Activated CD8-positive, alpha-beta T cell treated with anti-CD3 and anti-CD28 coated beads for 36 hours (primary cell): Measurements from ENCODE around the gene PCSK2. TPM values are rescaled to one million over a fixed set of nuclear protein-coding genes. Genes with fewer than 3 reads are reported as not detected.

Experiments
- ATAC-seq: fragments of 200-7000 bp; cut with Tn5 transposase; one replicate; pipeline ENCODE4 v1.10.0; 2021; ENCODE audit warnings: mild to moderate bottlenecking, moderate library complexity
- CTCF ChIA-PET: fragments of 350-600 bp; sonication (Branson Sonifier 250); formaldehyde crosslinking; loops from one replicate; lab custom pipeline; 2021; ENCODE audit warnings: antibody characterized with exemption; lab: Charles Lee
- POLR2A ChIA-PET: fragments of 350-600 bp; sonication (Branson Sonifier 250); formaldehyde crosslinking; loops from one replicate; lab custom pipeline; 2021; ENCODE audit warnings: antibody characterized with exemption; lab: Charles Lee
- DNase-seq: peaks from one replicate; pipeline ENCODE4 v3.0.0-alpha.2; 2020
- H3K27ac Mint-ChIP-seq: one replicate; pipeline ENCODE4 v1.8.0; 2021; ENCODE audit warnings: mild to moderate bottlenecking, mixed read lengths
- H3K27me3 Mint-ChIP-seq: one replicate; pipeline ENCODE4 v1.8.0; 2021; ENCODE audit warnings: mixed read lengths
- H3K36me3 Mint-ChIP-seq: one replicate; pipeline ENCODE4 v1.8.0; 2021; ENCODE audit warnings: low read depth, mixed read lengths
- H3K4me1 Mint-ChIP-seq: one replicate; pipeline ENCODE4 v1.8.0; 2021; ENCODE audit warnings: low read depth, mixed read lengths
- H3K4me3 Mint-ChIP-seq: one replicate; pipeline ENCODE4 v1.8.0; 2021; ENCODE audit warnings: mild to moderate bottlenecking, moderate library complexity, mixed read lengths
- H3K9me3 Mint-ChIP-seq: one replicate; pipeline ENCODE4 v1.8.0; 2021; ENCODE audit warnings: mixed read lengths
- CTCF ChIP-seq: fragments of 200-600 bp; IDR thresholded peaks from one replicate; pipeline ENCODE4 v1.8.0; 2022; ENCODE audit warnings: antibody characterized with exemption, mild to moderate bottlenecking
- intact Hi-C: fragments of 100-400 bp; cut with micrococcal nuclease; formaldehyde crosslinking; loops from one replicate; pipeline ENCODE4 v1.10.0; 2022
- total RNA-seq, 2 experiments: library from RNA; stranded (reverse); gene quantifications; one replicate each; pipeline ENCODE4 v1.2.3, GENCODE V29; 2021

PCSK2 gene
- total RNA-seq, 2 experiments from 2014 or later = not detected

- Mint-ChIP-seq H3K27ac (no peak overlapping the region), H3K4me3 (no peak overlapping the region), H3K27me3 (no peaks in the 10 kb centered on the region), H3K9me3 (peaks cover 4% of the 10 kb centered on the region), H3K36me3 (no peaks in the 10 kb centered on the region), H3K4me1 (no peaks in the 10 kb centered on the region)
- POLR2A ChIA-PET = no interaction called here
- intact Hi-C loops = no loop called here
- DNase-seq = no peak
- TF ChIP-seq CTCF = no peak
- no peak for ATAC-seq
- CTCF ChIA-PET = interaction anchor here (0.8 to 1.3 kb wide), 2 partner anchors 15 to 480 kb away, joined by 3 to 4 read pairs; no protein-coding TSS in a partner anchor
Observed at GRCh38 chr20:17282501-17282900, 55.7 kb downstream of the PCSK2 start.

GRCh38 chr20:17287503-17287902 is 60.7 kb downstream of the PCSK2 start:
- ATAC-seq (no peak), DNase-seq (peak; percentile 5)
- H3K9me3 Mint-ChIP-seq = no peaks in the 10 kb centered on the region
- no peaks in the 10 kb centered on the region for H3K27me3 Mint-ChIP-seq
- ChIA-PET CTCF (interaction anchor here (1.5 kb wide), 1 partner anchor 10 kb away, joined by 3 read pairs; no protein-coding TSS in a partner anchor), POLR2A (no interaction called here)
- intact Hi-C loops = no loop called here
- no peaks in the 10 kb centered on the region for H3K4me1 Mint-ChIP-seq
- H3K27ac Mint-ChIP-seq = no peak overlapping the region
- TF ChIP-seq CTCF = no peak
- no peaks in the 10 kb centered on the region for H3K36me3 Mint-ChIP-seq
- H3K4me3 Mint-ChIP-seq = no peak overlapping the region

- H3K4me3 Mint-ChIP-seq = no peak overlapping the region
- DNase-seq = no peak
- no peaks in the 10 kb centered on the region for H3K4me1 Mint-ChIP-seq
- no peaks in the 10 kb centered on the region for H3K27me3 Mint-ChIP-seq
- no peak for TF ChIP-seq CTCF
- ChIA-PET CTCF (interaction anchor here (1.5 kb wide), 1 partner anchor 10 kb away, joined by 3 read pairs; no protein-coding TSS in a partner anchor), POLR2A (no interaction called here)
- no peaks in the 10 kb centered on the region for H3K36me3 Mint-ChIP-seq
- intact Hi-C loops = no loop called here
- no peaks in the 10 kb centered on the region for H3K9me3 Mint-ChIP-seq
- no peak for ATAC-seq
- H3K27ac Mint-ChIP-seq = no peak overlapping the region
Observed at GRCh38 chr20:17287998-17288397, 61.2 kb downstream of the PCSK2 start.

- ChIA-PET POLR2A (no interaction called here), CTCF (no interaction called here)
- no peak for ATAC-seq
- H3K36me3 Mint-ChIP-seq = no peaks in the 10 kb centered on the region
- no peak overlapping the region for H3K4me3 Mint-ChIP-seq
- H3K4me1 Mint-ChIP-seq = no peaks in the 10 kb centered on the region
- no peaks in the 10 kb centered on the region for H3K27me3 Mint-ChIP-seq
- intact Hi-C loops = no loop called here
- no peak for DNase-seq
- H3K27ac Mint-ChIP-seq = no peak overlapping the region
- no peak for TF ChIP-seq CTCF
- no peaks in the 10 kb centered on the region for H3K9me3 Mint-ChIP-seq
Observed at GRCh38 chr20:17295151-17295726, 68.4 kb downstream of the PCSK2 start.

- no peak for TF ChIP-seq CTCF
- no peaks in the 10 kb centered on the region for H3K4me1 Mint-ChIP-seq
- POLR2A ChIA-PET = no interaction called here
- no peaks in the 10 kb centered on the region for H3K27me3 Mint-ChIP-seq
- no peaks in the 10 kb centered on the region for H3K9me3 Mint-ChIP-seq
- no peaks in the 10 kb centered on the region for H3K36me3 Mint-ChIP-seq
- H3K4me3 Mint-ChIP-seq = no peak overlapping the region
- intact Hi-C loops = no loop called here
- ATAC-seq (no peak), DNase-seq (no peak)
- CTCF ChIA-PET = no interaction called here
- H3K27ac Mint-ChIP-seq = no peak overlapping the region
Observed at GRCh38 chr20:17295991-17296390, 69.2 kb downstream of the PCSK2 start.
